ENCODE results near the gene EEPD1.

DNA sequence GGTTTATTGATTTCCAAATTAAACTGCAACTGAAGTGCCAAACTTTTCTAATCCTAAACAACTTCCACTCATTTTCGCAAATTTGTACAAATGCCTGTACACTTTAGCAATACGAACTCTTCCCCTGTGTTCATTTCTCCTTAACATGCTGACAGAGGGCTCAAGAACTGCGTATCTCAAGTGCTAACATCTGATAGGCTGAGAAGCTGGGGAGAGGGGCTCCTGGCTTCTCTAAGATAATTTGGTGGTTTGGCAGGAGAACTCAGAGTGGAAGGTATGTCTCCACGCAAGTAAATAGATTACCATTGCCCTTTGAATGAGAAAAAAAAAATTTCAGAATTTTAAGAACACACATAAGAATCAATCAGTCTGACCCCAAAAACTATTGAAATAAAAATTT is 183.3 kb downstream of the EEPD1 start:
- no peak for TF ChIP-seq CTCF (IDR thresholded peaks at IDR 0.05)
- TF ChIP-seq POLR2A (IDR thresholded peaks at IDR 0.05): no peak
